Endothelial cell of umbilical vein (primary cell): ENCODE measurements around the gene HK1. TPM values are rescaled to one million over a fixed set of nuclear protein-coding genes. Genes with fewer than 3 reads are reported as not detected.

Source experiments
- BruUV-seq: library from RNA; stranded (reverse); fragments of 400-500 nt; replicated peaks from 2 replicates; lab custom pipeline; 2021; lab: Mats Ljungman, UMichigan
- CTCF ChIA-PET: fragments of 300-600, 350-600 bp; sonication (Branson Sonifier 250); formaldehyde crosslinking; loops from one replicate; lab custom pipeline; 2021; ENCODE audit warnings: antibody characterized with exemption, inconsistent platforms; lab: Charles Lee
- POLR2A ChIA-PET: fragments of 300-600, 350-600 bp; sonication (Branson Sonifier 250); formaldehyde crosslinking; loops from one replicate; lab custom pipeline; 2021; ENCODE audit warnings: antibody characterized with exemption, inconsistent platforms; lab: Charles Lee
- DNase-seq: peaks from one replicate; pipeline ENCODE4 v3.0.0-alpha.2; 2011; ENCODE audit warnings: low read depth, low spot score
- FAIRE-seq: peaks from 2 replicates; lab custom pipeline; 2011; peaks lifted over from hg19 to GRCh38; lab: Jason Lieb, UNC
- H2AFZ ChIP-seq: 2 replicates; pipeline ENCODE4 v1.6.0; 2012; ENCODE audit warnings: low read depth, low read length, control low read depth, inconsistent platforms
- H3K27ac ChIP-seq: 2 replicates; pipeline ENCODE4 v1.5.1; 2011; ENCODE audit warnings: low read depth, mild to moderate bottlenecking, control low read depth, low read length, moderate library complexity; ENCODE audit not compliant: insufficient read depth
- H3K27me3 ChIP-seq, 2 experiments: 2 replicates each; pipeline versions ENCODE4 v1.6.0 to v1.6.1; 2011; ENCODE audit warnings: low read length in 2 of 2, mixed read lengths in 1 of 2; ENCODE audit not compliant: control insufficient read depth in 2 of 2, insufficient read depth in 2 of 2
- H3K36me3 ChIP-seq, 2 experiments: 2 replicates in 1 of 2; 3 replicates in 1 of 2; pipeline ENCODE4 v1.5.1; 2011; ENCODE audit warnings: low read length in 2 of 2, mild to moderate bottlenecking in 1 of 2, moderate library complexity in 1 of 2; ENCODE audit not compliant: control insufficient read depth in 2 of 2, insufficient read depth in 2 of 2; ENCODE audit errors: extremely low read depth in 1 of 2
- H3K4me1 ChIP-seq: 3 replicates; pipeline ENCODE4 v1.5.1; 2011; ENCODE audit warnings: mild to moderate bottlenecking, low read length; ENCODE audit not compliant: control insufficient read depth, insufficient read depth; ENCODE audit errors: extremely low read depth
- H3K4me2 ChIP-seq: 2 replicates; pipeline ENCODE4 v1.6.1; 2011; ENCODE audit warnings: low read length, control low read depth, mixed read lengths; ENCODE audit not compliant: insufficient read depth
- H3K4me3 ChIP-seq, 3 experiments: fragments of 200-600 bp in 1 of 3; sonication (generic), shearing (Covaris generic) in 1 of 3; replicated peaks in 1 of 3; 2 replicates each; pipeline ENCODE4 v1.5.1; 2011 to 2016; ENCODE audit warnings: control low read depth in 3 of 3, low read length in 3 of 3, mild to moderate bottlenecking in 2 of 3, inconsistent platforms in 1 of 3, low read depth in 1 of 3, moderate library complexity in 1 of 3; ENCODE audit not compliant: insufficient read depth in 1 of 3
- H3K79me2 ChIP-seq: 2 replicates; pipeline ENCODE4 v1.6.0; 2012; ENCODE audit warnings: low read length, inconsistent platforms; ENCODE audit not compliant: control insufficient read depth, insufficient read depth
- H3K9ac ChIP-seq: replicated peaks from 2 replicates; pipeline ENCODE3; 2011; ENCODE audit warnings: low read length, control low read depth; ENCODE audit not compliant: insufficient read depth; ENCODE audit errors: extremely low read depth
- H3K9me1 ChIP-seq: replicated peaks from 3 replicates; pipeline ENCODE4 v1.6.0; 2011; ENCODE audit warnings: mild to moderate bottlenecking, low read length; ENCODE audit not compliant: control insufficient read depth, insufficient read depth; ENCODE audit errors: extremely low read depth
- H3K9me3 ChIP-seq: replicated peaks from 2 replicates; pipeline ENCODE4 v1.5.1; 2012; ENCODE audit warnings: low read length, inconsistent platforms; ENCODE audit not compliant: control insufficient read depth, insufficient read depth
- H4K20me1 ChIP-seq: replicated peaks from 2 replicates; pipeline ENCODE3; 2011; ENCODE audit warnings: mild to moderate bottlenecking, low read length; ENCODE audit not compliant: control insufficient read depth, insufficient read depth; ENCODE audit errors: extremely low read depth
- EZH2 ChIP-seq: IDR thresholded peaks from 2 replicates; pipeline ENCODE4 v1.6.1; 2012; ENCODE audit warnings: borderline replicate concordance, low read depth, mild to moderate bottlenecking, moderate library complexity, low read length, inconsistent platforms; ENCODE audit not compliant: severe bottlenecking
- FOS ChIP-seq: IDR thresholded peaks from 2 replicates; pipeline ENCODE4 v1.6.1; 2011; ENCODE audit warnings: mild to moderate bottlenecking, low read length, moderate library complexity, borderline replicate concordance; ENCODE audit not compliant: insufficient read depth
- GATA2 ChIP-seq: IDR thresholded peaks from 2 replicates; pipeline ENCODE4 v1.7.0; 2011; ENCODE audit warnings: low read depth, mild to moderate bottlenecking, moderate library complexity, mixed read lengths, low read length; ENCODE audit not compliant: insufficient read length, insufficient read depth
- JUN ChIP-seq: IDR thresholded peaks from 2 replicates; pipeline ENCODE4 v1.6.1; 2011; ENCODE audit warnings: borderline replicate concordance, low read depth; ENCODE audit not compliant: insufficient read length, insufficient read depth
- MYC ChIP-seq: IDR thresholded peaks from one replicate; pipeline ENCODE4 v1.6.1; 2011; ENCODE audit warnings: mild to moderate bottlenecking, low read depth, low read length
- POLR2A ChIP-seq: IDR thresholded peaks from 2 replicates; pipeline ENCODE4 v1.6.1; 2012; ENCODE audit warnings: low read depth, mild to moderate bottlenecking, control low read depth, low read length
- POLR2AphosphoS5 ChIP-seq: IDR thresholded peaks from 2 replicates; pipeline ENCODE4 v1.6.1; 2012; ENCODE audit warnings: low read depth, mild to moderate bottlenecking, control low read depth, low read length, moderate library complexity; ENCODE audit not compliant: insufficient read depth
- dilution Hi-C: fragments of 300-500 bp; cut with MboI; formaldehyde crosslinking; loops from one replicate; pipeline ENCODE4 v1.15.0; 2019; ENCODE audit warnings: low sequenced_read_pairs; ENCODE audit not compliant: extremely low pct_ligation_motif_present
- intact Hi-C: fragments of 100-400 bp; cut with micrococcal nuclease; formaldehyde crosslinking; loops from one replicate; pipeline ENCODE4 v1.10.0; 2022
- polyA plus RNA-seq, 4 experiments: library from polyadenylated mRNA; depleted of rRNA in 3 of 4; stranded (reverse) in 3 of 4; unstranded in 1 of 4; fragments of >200 nt; gene quantifications; 2 replicates each; pipeline versions ENCODE4 v1.2.1 to v1.2.3, GENCODE V29; 2011 to 2012; ENCODE audit warnings: missing spikeins in 1 of 4
- total RNA-seq: library from RNA; stranded (reverse); gene quantifications from 2 replicates; pipeline ENCODE4 v1.2.3, GENCODE V29; 2021
- TF ChIP-seq, protein P1 (sequence below): IDR thresholded peaks from 2 replicates; pipeline ENCODE4 v1.6.1; 2011; ENCODE audit not compliant: insufficient read depth, insufficient read length
- TF ChIP-seq, protein P2 (sequence below), 2 donors: IDR thresholded peaks; 1 replicate in 1 of 2; 2 replicates in 1 of 2; pipeline ENCODE4 v1.5.1; 2011; ENCODE audit warnings: low read length in 2 of 2, mild to moderate bottlenecking in 2 of 2, moderate library complexity in 2 of 2, control low read depth in 1 of 2, inconsistent platforms in 1 of 2, low read depth in 1 of 2; ENCODE audit not compliant: insufficient read depth in 1 of 2; ENCODE audit errors: extremely low read depth in 1 of 2

HK1 gene
- total and polyA plus RNA-seq, 2 donors (not counting 3 experiments of a cell fraction or from before 2014, with no cell fraction given), result 50.8 to 121 TPM

DNA sequence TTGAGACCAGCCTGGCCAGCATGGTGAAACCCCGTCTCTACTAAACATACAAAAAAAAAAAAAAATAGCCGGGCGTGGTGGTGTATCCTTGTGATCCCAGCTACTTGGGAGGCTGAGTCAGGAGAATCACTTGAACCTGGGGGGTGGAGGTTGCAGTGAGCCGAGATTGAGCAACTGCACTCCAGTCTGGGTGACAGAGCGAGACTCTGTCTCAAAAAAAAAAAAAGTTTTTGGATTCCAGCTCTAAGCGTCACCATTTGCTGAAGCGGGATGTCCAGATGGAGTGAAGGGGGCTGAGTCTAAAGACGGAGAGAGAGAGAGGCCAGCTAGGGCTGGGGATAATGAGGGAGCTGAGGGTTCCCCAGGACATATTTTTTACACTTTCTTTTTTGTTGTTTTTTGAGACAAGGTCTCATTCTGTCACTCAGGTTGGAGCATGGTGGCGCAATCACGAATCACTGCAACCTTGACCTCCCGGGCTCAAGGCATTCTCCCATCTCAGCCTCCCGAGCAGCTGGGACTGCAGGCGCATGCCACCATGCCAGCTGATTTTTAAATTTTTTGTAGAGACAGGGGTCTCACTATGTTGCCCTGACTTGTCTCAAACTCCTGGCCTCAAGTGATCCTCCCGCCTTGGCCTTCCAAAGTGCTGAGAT lies 9.4 kb upstream of the HK1 start:
- dilution Hi-C loops, result no loop called here
- Histone ChIP-seq H4K20me1 (no peaks in the 10 kb centered on the region), H3K36me3 (no peaks in the 10 kb centered on the region), H3K9me1 (no peaks in the 10 kb centered on the region), H3K4me3 (no peak overlapping the region), H3K4me2 (no peak overlapping the region), H3K9ac (no peak overlapping the region), H3K27ac (no peak overlapping the region), H3K4me1 (peaks cover 24% of the 10 kb centered on the region), H3K9me3 (no peaks in the 10 kb centered on the region), H2AFZ (no peak overlapping the region), H3K79me2 (no peaks in the 10 kb centered on the region), H3K27me3 (peaks cover 3 to 8% of the 10 kb centered on the region in 2 experiments)
- DNase-seq (no peak), FAIRE-seq (no peak)
- TF ChIP-seq FOS (no peak), MYC (no peak), JUN (no peak), GATA2 (no peak), EZH2 (no peak), POLR2AphosphoS5 (no peak), POLR2A (no peak)
- TF ChIP-seq, protein P1, sequence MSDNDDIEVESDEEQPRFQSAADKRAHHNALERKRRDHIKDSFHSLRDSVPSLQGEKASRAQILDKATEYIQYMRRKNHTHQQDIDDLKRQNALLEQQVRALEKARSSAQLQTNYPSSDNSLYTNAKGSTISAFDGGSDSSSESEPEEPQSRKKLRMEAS, result no peak
- TF ChIP-seq, protein P2, sequence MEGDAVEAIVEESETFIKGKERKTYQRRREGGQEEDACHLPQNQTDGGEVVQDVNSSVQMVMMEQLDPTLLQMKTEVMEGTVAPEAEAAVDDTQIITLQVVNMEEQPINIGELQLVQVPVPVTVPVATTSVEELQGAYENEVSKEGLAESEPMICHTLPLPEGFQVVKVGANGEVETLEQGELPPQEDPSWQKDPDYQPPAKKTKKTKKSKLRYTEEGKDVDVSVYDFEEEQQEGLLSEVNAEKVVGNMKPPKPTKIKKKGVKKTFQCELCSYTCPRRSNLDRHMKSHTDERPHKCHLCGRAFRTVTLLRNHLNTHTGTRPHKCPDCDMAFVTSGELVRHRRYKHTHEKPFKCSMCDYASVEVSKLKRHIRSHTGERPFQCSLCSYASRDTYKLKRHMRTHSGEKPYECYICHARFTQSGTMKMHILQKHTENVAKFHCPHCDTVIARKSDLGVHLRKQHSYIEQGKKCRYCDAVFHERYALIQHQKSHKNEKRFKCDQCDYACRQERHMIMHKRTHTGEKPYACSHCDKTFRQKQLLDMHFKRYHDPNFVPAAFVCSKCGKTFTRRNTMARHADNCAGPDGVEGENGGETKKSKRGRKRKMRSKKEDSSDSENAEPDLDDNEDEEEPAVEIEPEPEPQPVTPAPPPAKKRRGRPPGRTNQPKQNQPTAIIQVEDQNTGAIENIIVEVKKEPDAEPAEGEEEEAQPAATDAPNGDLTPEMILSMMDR (IDR thresholded peaks at IDR 0.05; ENCODE audit: extremely low read depth in 1 of 2, insufficient read depth in 1 of 2, low read depth in 1 of 2, low read length in 2 of 2), result no peak
- intact Hi-C loops, result no loop called here
- ChIA-PET CTCF (no interaction called here), POLR2A (no interaction called here)
- BruUV-seq, result no TSS peak
